ENCODE measurements around the gene SPTBN1. TPM values are rescaled to one million over a fixed set of nuclear protein-coding genes. Genes with fewer than 3 reads are reported as not detected.

Gene SPTBN1
- total RNA-seq, 1 donor from 2014 or later: 601 TPM

DNA sequence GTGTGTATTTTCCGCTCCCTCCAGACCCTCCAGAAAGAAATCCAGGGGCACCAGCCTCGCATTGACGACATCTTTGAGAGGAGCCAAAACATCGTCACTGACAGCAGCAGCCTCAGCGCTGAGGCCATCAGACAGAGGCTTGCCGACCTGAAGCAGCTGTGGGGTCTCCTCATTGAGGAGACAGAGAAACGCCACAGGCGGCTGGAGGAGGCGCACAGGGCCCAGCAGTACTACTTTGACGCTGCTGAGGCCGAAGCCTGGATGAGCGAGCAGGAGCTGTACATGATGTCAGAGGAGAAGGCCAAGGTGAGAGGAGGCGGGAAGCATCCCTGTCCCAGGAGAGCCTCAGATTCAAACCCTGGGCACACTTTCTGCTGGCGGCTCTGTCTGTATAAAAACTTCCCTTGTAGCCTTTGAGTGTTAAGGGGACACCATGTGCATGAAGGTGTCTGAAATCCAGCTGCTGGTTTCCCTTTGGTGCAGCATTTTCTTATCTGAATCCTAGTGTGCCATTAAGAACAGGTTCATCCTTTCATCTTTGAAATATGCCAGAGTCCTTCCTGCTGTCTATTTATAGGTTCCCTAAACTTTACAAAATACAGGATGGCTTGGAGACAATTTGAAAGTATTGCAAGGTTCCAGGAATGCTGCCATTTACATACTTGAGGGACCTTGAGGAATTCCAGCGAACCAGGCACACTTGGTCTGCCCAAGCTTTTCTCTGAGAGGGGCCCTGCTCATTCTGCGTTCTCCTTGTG lies 190.2 kb downstream of the SPTBN1 start:
- Histone ChIP-seq H3K4me3 (no peak overlapping the region), H3K27ac (no peak overlapping the region), H3K27me3 (ENCODE audit: low read depth) (no peaks in the 10 kb centered on the region), H3K36me3 (peaks cover 99% of the 10 kb centered on the region), H3K9me3 (no peaks in the 10 kb centered on the region), H3K4me1 (peaks cover 9% of the 10 kb centered on the region)
- intact Hi-C loops (cut with DNase I): no loop called here
- TF ChIP-seq, protein P1, sequence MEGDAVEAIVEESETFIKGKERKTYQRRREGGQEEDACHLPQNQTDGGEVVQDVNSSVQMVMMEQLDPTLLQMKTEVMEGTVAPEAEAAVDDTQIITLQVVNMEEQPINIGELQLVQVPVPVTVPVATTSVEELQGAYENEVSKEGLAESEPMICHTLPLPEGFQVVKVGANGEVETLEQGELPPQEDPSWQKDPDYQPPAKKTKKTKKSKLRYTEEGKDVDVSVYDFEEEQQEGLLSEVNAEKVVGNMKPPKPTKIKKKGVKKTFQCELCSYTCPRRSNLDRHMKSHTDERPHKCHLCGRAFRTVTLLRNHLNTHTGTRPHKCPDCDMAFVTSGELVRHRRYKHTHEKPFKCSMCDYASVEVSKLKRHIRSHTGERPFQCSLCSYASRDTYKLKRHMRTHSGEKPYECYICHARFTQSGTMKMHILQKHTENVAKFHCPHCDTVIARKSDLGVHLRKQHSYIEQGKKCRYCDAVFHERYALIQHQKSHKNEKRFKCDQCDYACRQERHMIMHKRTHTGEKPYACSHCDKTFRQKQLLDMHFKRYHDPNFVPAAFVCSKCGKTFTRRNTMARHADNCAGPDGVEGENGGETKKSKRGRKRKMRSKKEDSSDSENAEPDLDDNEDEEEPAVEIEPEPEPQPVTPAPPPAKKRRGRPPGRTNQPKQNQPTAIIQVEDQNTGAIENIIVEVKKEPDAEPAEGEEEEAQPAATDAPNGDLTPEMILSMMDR (IDR thresholded peaks at IDR 0.05): no peak
- no peak for ATAC-seq
- no peak for DNase-seq

DNA sequence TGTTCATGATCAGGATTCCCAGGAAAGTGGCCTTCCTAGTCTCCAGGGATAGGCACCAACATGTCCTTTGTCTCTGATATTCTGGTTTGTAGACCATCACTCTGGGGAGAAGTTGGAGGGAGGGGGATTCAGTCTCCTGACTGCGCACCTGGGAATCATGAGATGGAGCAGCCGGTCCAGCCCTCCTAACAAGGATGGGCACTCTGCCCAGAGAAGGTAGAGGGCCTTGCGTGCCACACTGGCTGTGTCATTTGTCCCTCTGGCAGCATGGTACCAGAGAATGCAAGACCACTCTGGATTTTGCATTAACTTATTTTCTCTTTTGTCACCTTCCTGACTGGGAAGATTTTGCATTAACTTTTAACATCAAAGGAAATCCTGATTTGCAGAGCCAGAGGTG lies 192.1 kb downstream of the SPTBN1 start:
- no peaks in the 10 kb centered on the region for H3K9me3 ChIP-seq
- H3K4me3 ChIP-seq: no peak overlapping the region
- peaks cover 100% of the 10 kb centered on the region for H3K36me3 ChIP-seq
- no peaks in the 10 kb centered on the region for H3K4me1 ChIP-seq
- TF ChIP-seq, protein P1 (IDR thresholded peaks at IDR 0.05): no peak
- intact Hi-C loops (cut with DNase I): no loop called here
- H3K27me3 ChIP-seq (ENCODE audit: low read depth): no peaks in the 10 kb centered on the region
- no peak overlapping the region for H3K27ac ChIP-seq
- DNase-seq: no peak
- no peak for ATAC-seq

DNA sequence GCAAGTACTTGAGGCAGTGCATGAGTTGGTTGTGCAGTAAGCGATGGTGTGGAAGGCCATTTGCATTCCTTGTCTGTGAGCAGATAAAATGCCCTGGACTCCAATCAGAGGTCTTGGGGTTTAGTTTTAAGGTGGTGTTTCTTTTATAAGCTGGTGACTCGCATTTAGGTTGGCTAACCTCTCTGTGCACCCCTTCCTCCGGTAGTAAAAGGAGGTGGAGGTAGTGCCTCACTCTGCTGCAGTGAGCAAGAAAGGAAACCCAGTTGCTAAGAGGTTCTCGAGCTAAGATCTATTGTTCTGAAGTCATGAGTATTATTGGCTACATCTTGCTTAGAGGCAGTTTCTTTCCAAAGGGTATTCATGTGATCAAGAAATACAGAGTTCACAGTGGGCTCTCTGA lies 193.1 kb downstream of the SPTBN1 start:
- intact Hi-C loops (cut with DNase I): no loop called here
- no peak overlapping the region for H3K27ac ChIP-seq
- no peaks in the 10 kb centered on the region for H3K27me3 ChIP-seq (ENCODE audit: low read depth)
- no peaks in the 10 kb centered on the region for H3K9me3 ChIP-seq
- DNase-seq (no peak), ATAC-seq (no peak)
- no peak overlapping the region for H3K4me3 ChIP-seq
- H3K36me3 ChIP-seq: peaks cover 100% of the 10 kb centered on the region
- TF ChIP-seq, protein P1 (IDR thresholded peaks at IDR 0.05): no peak
- H3K4me1 ChIP-seq: no peaks in the 10 kb centered on the region

DNA sequence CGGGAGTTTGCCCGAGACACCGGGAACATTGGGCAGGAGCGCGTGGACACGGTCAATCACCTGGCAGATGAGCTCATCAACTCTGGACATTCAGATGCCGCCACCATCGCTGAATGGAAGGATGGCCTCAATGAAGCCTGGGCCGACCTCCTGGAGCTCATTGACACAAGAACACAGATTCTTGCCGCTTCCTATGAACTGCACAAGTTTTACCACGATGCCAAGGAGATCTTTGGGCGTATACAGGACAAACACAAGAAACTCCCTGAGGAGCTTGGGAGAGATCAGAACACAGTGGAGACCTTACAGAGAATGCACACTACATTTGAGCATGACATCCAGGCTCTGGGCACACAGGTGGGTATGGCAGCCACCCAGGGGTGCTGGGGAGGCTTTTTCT lies 193.5 kb downstream of the SPTBN1 start:
- DNase-seq (no peak), ATAC-seq (no peak)
- H3K27me3 ChIP-seq (ENCODE audit: low read depth): no peaks in the 10 kb centered on the region
- H3K4me3 ChIP-seq: no peak overlapping the region
- intact Hi-C loops (cut with DNase I): no loop called here
- TF ChIP-seq, protein P1 (IDR thresholded peaks at IDR 0.05): no peak
- H3K9me3 ChIP-seq: no peaks in the 10 kb centered on the region
- H3K27ac ChIP-seq: no peak overlapping the region
- no peaks in the 10 kb centered on the region for H3K4me1 ChIP-seq
- peaks cover 100% of the 10 kb centered on the region for H3K36me3 ChIP-seq

DNA sequence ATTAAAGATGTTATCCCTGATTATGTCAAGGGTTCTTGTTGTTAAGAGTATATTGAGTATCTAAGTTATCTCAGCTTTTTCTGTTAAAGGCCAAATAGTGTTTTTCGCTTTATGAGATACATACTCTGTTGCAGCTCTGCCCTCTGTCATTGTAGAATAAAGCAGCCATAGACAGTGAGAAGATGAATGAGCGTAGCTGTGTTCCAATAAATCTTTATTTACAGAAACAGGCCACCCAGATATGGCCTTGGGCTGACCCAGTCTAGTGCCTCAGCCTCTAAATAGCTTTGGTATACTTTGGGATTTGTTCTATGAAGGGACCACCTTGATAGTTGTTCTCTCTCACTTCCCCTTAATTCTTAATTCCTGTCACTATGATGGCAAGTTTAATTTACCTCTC lies 194.5 kb downstream of the SPTBN1 start:
- DNase-seq: no peak
- TF ChIP-seq, protein P1 (IDR thresholded peaks at IDR 0.05): no peak
- Histone ChIP-seq H3K9me3 (no peaks in the 10 kb centered on the region), H3K27ac (no peak overlapping the region), H3K4me1 (no peaks in the 10 kb centered on the region), H3K27me3 (ENCODE audit: low read depth) (no peaks in the 10 kb centered on the region), H3K36me3 (peaks cover 100% of the 10 kb centered on the region), H3K4me3 (no peak overlapping the region)
- no peak for ATAC-seq
- intact Hi-C loops (cut with DNase I): no loop called here
